Neural cell (in vitro differentiated cells): Measurements from ENCODE around the gene DYRK2. TPM values are rescaled to one million over a fixed set of nuclear protein-coding genes. Genes with fewer than 3 reads are reported as not detected.

Source experiments
- H2AFZ ChIP-seq: fragments of 200-600, 300-800 bp; sonication (generic), shearing (Covaris generic); 2 replicates; pipeline ENCODE4 v1.6.0; 2014; ENCODE audit warnings: low read depth, mild to moderate bottlenecking, antibody characterized with exemption, low read length, moderate library complexity
- H3F3A ChIP-seq: fragments of 200-600 bp; shearing (Covaris generic); 2 replicates; pipeline ENCODE4 v1.6.1; 2016; ENCODE audit warnings: mild to moderate bottlenecking, moderate library complexity, mixed read lengths, antibody characterized with exemption, low read length; ENCODE audit not compliant: insufficient read depth, poor library complexity, severe bottlenecking
- H3K27ac ChIP-seq: fragments of 200-600, 300-800 bp; sonication (generic), shearing (Covaris generic); 2 replicates; pipeline ENCODE4 v1.5.1; 2014; ENCODE audit warnings: mild to moderate bottlenecking, low read length, moderate library complexity
- H3K27me3 ChIP-seq: fragments of 300-800, 200-600 bp; sonication (generic), shearing (Covaris generic); 2 replicates; pipeline ENCODE4 v1.6.0; 2014; ENCODE audit warnings: mild to moderate bottlenecking, low read depth, low read length, moderate library complexity; ENCODE audit not compliant: insufficient read depth
- H3K36me3 ChIP-seq: fragments of 300-800, 200-600 bp; sonication (generic), shearing (Covaris generic); 2 replicates; pipeline ENCODE4 v1.5.1; 2014; ENCODE audit warnings: mild to moderate bottlenecking, antibody characterized with exemption, low read length, moderate library complexity; ENCODE audit not compliant: insufficient read depth
- H3K4me2 ChIP-seq: fragments of 300-800, 200-600 bp; sonication (generic), shearing (Covaris generic); 2 replicates; pipeline ENCODE4 v1.6.0; 2014; ENCODE audit warnings: mild to moderate bottlenecking, low read length
- H3K4me3 ChIP-seq: fragments of 300-800, 200-600 bp; sonication (generic), shearing (Covaris generic); 2 replicates; pipeline ENCODE4 v1.5.1; 2014; ENCODE audit warnings: mild to moderate bottlenecking, low read length, moderate library complexity
- H3K79me2 ChIP-seq: fragments of 200-600 bp; shearing (Covaris generic); replicated peaks from 2 replicates; pipeline ENCODE4 v1.6.0; 2014; ENCODE audit warnings: mild to moderate bottlenecking, low read length, moderate library complexity; ENCODE audit not compliant: insufficient read depth
- H3K9ac ChIP-seq: fragments of 300-800, 200-600 bp; sonication (generic), shearing (Covaris generic); 2 replicates; pipeline ENCODE4 v1.6.1; 2016; ENCODE audit warnings: mild to moderate bottlenecking, low read length, mixed read lengths
- H3K9me2 ChIP-seq: fragments of 200-600 bp; shearing (Covaris generic); 2 replicates; pipeline ENCODE4 v1.6.1; 2016; ENCODE audit warnings: mild to moderate bottlenecking, low read length, mixed read lengths; ENCODE audit not compliant: insufficient read depth
- H3K9me3 ChIP-seq: fragments of 200-600, 300-800 bp; sonication (generic), shearing (Covaris generic); 2 replicates; pipeline ENCODE4 v1.6.1; 2016; ENCODE audit warnings: mild to moderate bottlenecking, mixed run types, low read length, moderate library complexity, mixed read lengths
- H4K20me1 ChIP-seq: fragments of 200-600 bp; shearing (Covaris generic); 2 replicates; pipeline ENCODE4 v1.6.1; 2016; ENCODE audit warnings: mild to moderate bottlenecking, mixed run types; ENCODE audit not compliant: insufficient read depth
- CTCF ChIP-seq: fragments of 450-650 bp; IDR thresholded peaks from 2 replicates; pipeline ENCODE4 v1.5.1; 2014; ENCODE audit warnings: antibody characterized with exemption, mild to moderate bottlenecking, moderate library complexity; ENCODE audit not compliant: poor library complexity, severe bottlenecking
- EP300 ChIP-seq: fragments of 450-650 bp; conservative IDR thresholded peaks from 2 replicates; pipeline ENCODE4 v1.6.1; 2014; ENCODE audit warnings: antibody characterized with exemption, mild to moderate bottlenecking, moderate library complexity; ENCODE audit not compliant: poor library complexity, severe bottlenecking
- EZH2 ChIP-seq: fragments of 200-600, 300-800 bp; shearing (Covaris generic), sonication (generic); IDR thresholded peaks from 2 replicates; pipeline ENCODE4 v1.6.1; 2014; ENCODE audit warnings: antibody characterized with exemption, low read length, borderline replicate concordance, mild to moderate bottlenecking; ENCODE audit not compliant: insufficient read depth, poor library complexity, severe bottlenecking
- MXI1 ChIP-seq: fragments of 450-650 bp; conservative IDR thresholded peaks from 2 replicates; pipeline ENCODE4 v1.6.1; 2014; ENCODE audit warnings: antibody characterized with exemption, mild to moderate bottlenecking; ENCODE audit not compliant: poor library complexity, severe bottlenecking
- POLR2AphosphoS5 ChIP-seq: IDR thresholded peaks from 2 replicates; pipeline ENCODE4 v1.6.1; 2012
- RAD21 ChIP-seq: fragments of 450-650 bp; conservative IDR thresholded peaks from 2 replicates; pipeline ENCODE4 v1.6.1; 2014; ENCODE audit warnings: antibody characterized with exemption, mild to moderate bottlenecking, moderate library complexity
- SMC3 ChIP-seq: fragments of 450-650 bp; conservative IDR thresholded peaks from 2 replicates; pipeline ENCODE4 v1.6.1; 2014; ENCODE audit warnings: antibody characterized with exemption, mild to moderate bottlenecking, moderate library complexity; ENCODE audit not compliant: poor library complexity
- TAF1 ChIP-seq: IDR thresholded peaks from 2 replicates; pipeline ENCODE4 v1.6.1; 2012; ENCODE audit warnings: low read depth
- polyA plus RNA-seq: library from polyadenylated mRNA; depleted of rRNA; stranded (reverse); fragments of >200 nt; gene quantifications from 2 replicates; pipeline ENCODE4 v1.2.3, GENCODE V29; 2014
- TF ChIP-seq, protein P1 (sequence below): IDR thresholded peaks from 2 replicates; pipeline ENCODE4 v1.6.1; 2012; ENCODE audit warnings: borderline replicate concordance

DYRK2 gene
- polyA plus RNA-seq, 1 donor from 2014 or later = 50.6 TPM

- peak overlapping the region; percentile 80 for H3K27ac ChIP-seq
- H3K9me2 ChIP-seq = no peaks in the 10 kb centered on the region
- H3K9me3 ChIP-seq = no peaks in the 10 kb centered on the region
- peaks cover 56% of the 10 kb centered on the region for H3K79me2 ChIP-seq
- no peak overlapping the region for H2AFZ ChIP-seq
- no peaks in the 10 kb centered on the region for H3K27me3 ChIP-seq
- H3K36me3 ChIP-seq = peaks cover 9% of the 10 kb centered on the region
- no peaks in the 10 kb centered on the region for H3F3A ChIP-seq
- TF ChIP-seq TAF1 = no peak
- no peak for TF ChIP-seq EP300
- peak; percentile 16 for TF ChIP-seq SMC3
- TF ChIP-seq, protein P1, sequence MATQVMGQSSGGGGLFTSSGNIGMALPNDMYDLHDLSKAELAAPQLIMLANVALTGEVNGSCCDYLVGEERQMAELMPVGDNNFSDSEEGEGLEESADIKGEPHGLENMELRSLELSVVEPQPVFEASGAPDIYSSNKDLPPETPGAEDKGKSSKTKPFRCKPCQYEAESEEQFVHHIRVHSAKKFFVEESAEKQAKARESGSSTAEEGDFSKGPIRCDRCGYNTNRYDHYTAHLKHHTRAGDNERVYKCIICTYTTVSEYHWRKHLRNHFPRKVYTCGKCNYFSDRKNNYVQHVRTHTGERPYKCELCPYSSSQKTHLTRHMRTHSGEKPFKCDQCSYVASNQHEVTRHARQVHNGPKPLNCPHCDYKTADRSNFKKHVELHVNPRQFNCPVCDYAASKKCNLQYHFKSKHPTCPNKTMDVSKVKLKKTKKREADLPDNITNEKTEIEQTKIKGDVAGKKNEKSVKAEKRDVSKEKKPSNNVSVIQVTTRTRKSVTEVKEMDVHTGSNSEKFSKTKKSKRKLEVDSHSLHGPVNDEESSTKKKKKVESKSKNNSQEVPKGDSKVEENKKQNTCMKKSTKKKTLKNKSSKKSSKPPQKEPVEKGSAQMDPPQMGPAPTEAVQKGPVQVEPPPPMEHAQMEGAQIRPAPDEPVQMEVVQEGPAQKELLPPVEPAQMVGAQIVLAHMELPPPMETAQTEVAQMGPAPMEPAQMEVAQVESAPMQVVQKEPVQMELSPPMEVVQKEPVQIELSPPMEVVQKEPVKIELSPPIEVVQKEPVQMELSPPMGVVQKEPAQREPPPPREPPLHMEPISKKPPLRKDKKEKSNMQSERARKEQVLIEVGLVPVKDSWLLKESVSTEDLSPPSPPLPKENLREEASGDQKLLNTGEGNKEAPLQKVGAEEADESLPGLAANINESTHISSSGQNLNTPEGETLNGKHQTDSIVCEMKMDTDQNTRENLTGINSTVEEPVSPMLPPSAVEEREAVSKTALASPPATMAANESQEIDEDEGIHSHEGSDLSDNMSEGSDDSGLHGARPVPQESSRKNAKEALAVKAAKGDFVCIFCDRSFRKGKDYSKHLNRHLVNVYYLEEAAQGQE = peak; percentile 31
- no peak for TF ChIP-seq RAD21
- peak; percentile 64 for TF ChIP-seq MXI1
- peak; percentile 25 for TF ChIP-seq POLR2AphosphoS5
- TF ChIP-seq CTCF = no peak
- no peak for TF ChIP-seq EZH2
- H3K4me2 ChIP-seq = peak overlapping the region; percentile 87
- H3K9ac ChIP-seq = peak overlapping the region; percentile 96
- H4K20me1 ChIP-seq = no peaks in the 10 kb centered on the region
- peak overlapping the region; percentile 89 for H3K4me3 ChIP-seq
Measured at GRCh38 chr12:67649570-67650387, 1.2 kb downstream of the DYRK2 start.

GRCh38 chr12:67650388-67651131 lies 2.0 kb downstream of the DYRK2 start:
- Histone ChIP-seq H3K9ac (peak overlapping the region; percentile 96), H3K9me2 (no peaks in the 10 kb centered on the region), H4K20me1 (peaks cover 3% of the 10 kb centered on the region), H3K4me3 (peak overlapping the region; percentile 89), H3K27ac (peak overlapping the region; percentile 80), H3K36me3 (peaks cover 9% of the 10 kb centered on the region), H3F3A (no peaks in the 10 kb centered on the region), H3K9me3 (no peaks in the 10 kb centered on the region), H3K4me2 (peak overlapping the region; percentile 87), H2AFZ (no peak overlapping the region), H3K79me2 (peaks cover 64% of the 10 kb centered on the region), H3K27me3 (no peaks in the 10 kb centered on the region)
- TF ChIP-seq CTCF (no peak), EZH2 (no peak), EP300 (no peak), TAF1 (no peak), POLR2AphosphoS5 (no peak), MXI1 (no peak), SMC3 (no peak), RAD21 (no peak)
- TF ChIP-seq, protein P1 = no peak
